Measurements from ENCODE around the gene EPB41L4B.

DNA sequence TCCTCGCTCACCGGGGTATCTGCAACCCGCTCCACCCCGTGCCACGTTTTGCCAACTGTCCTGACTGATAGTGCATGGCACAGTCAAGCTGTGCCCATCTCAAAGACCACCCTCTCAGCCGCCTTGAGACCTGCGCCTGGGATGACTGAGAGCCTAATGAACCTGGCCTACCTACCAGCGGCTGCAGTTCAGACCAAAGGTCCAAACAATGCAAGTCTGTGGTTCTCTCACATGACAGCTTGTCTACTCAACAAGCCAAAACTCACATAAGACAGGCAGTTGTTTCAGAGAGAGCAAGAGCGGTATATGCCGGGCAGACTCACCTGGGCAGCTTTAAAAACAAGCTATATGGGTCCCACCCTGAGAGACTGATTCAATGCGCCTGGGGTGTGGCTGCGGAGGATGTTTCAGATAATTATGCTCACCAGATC is 70.5 kb downstream of the EPB41L4B start:
- no peak for TF ChIP-seq CSRNP3 (CRISPR knock-in tag; IDR thresholded peaks at IDR 0.05)
- no peak for TF ChIP-seq OSR1 (CRISPR knock-in tag; IDR thresholded peaks at IDR 0.05)
- TF ChIP-seq, protein P1, sequence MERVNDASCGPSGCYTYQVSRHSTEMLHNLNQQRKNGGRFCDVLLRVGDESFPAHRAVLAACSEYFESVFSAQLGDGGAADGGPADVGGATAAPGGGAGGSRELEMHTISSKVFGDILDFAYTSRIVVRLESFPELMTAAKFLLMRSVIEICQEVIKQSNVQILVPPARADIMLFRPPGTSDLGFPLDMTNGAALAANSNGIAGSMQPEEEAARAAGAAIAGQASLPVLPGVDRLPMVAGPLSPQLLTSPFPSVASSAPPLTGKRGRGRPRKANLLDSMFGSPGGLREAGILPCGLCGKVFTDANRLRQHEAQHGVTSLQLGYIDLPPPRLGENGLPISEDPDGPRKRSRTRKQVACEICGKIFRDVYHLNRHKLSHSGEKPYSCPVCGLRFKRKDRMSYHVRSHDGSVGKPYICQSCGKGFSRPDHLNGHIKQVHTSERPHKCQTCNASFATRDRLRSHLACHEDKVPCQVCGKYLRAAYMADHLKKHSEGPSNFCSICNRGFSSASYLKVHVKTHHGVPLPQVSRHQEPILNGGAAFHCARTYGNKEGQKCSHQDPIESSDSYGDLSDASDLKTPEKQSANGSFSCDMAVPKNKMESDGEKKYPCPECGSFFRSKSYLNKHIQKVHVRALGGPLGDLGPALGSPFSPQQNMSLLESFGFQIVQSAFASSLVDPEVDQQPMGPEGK (CRISPR knock-in tag; IDR thresholded peaks at IDR 0.05; ENCODE audit: borderline replicate concordance) = no peak
- no peak for TF ChIP-seq SNAI2 (CRISPR knock-in tag; IDR thresholded peaks at IDR 0.05)
- no peak for TF ChIP-seq ESRRG (CRISPR knock-in tag; IDR thresholded peaks at IDR 0.05)
- TF ChIP-seq ISL1 (CRISPR knock-in tag; IDR thresholded peaks at IDR 0.05) = no peak
- no peak for TF ChIP-seq ARNTL (CRISPR knock-in tag; IDR thresholded peaks at IDR 0.05; ENCODE audit: borderline replicate concordance, low read depth)
- TF ChIP-seq RARB (CRISPR knock-in tag; IDR thresholded peaks at IDR 0.05) = no peak
- TF ChIP-seq ZFP30 (CRISPR knock-in tag; IDR thresholded peaks at IDR 0.05) = no peak
